ENCODE results near the gene ABCA2. TPM values are rescaled to one million over a fixed set of nuclear protein-coding genes. Genes with fewer than 3 reads are reported as not detected.

Gene ABCA2
- total RNA-seq, 6 experiments from 2014 or later, result 23.7 to 49.2 (median 34.2) TPM

DNA sequence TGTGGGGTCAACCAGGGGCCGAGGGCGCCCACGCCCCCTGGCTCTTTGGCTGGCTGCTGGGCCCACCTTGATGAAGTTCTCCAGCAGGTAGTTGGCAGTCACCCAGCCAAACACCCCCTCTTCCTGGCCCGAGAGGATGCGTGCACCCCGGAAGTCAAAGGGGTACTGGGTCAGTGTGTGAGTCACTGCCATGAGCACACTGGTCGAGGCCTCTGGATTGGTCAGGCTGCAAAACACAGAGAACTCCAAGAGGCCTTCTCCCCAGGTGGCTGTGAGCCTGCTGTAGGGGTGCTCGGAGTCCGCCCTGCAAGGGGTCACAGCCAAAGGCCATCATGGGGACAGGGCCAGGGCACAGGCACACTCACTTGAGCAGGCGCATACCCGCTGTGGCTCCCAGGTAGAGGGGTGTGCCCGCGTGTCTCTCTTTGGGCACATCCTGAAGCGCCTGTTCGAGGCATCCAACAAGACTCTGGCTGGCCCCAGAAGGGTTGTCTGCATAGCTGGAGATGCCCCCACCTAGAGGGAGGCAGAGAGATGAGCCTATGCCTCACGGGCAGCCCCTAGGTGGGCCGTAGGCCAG lies 23.2 kb upstream of the ABCA2 start:
- DNase-seq (no peak), ATAC-seq (no peak)
- no peak for TF ChIP-seq CTCF (IDR thresholded peaks at IDR 0.05)
- no peak for TF ChIP-seq POLR2A (IDR thresholded peaks at IDR 0.05)
- 95% methylated on average over 4 of the region's 17 CpGs for WGBS (ENCODE audit: insufficient coverage, low coverage, low lambda C conversion rate, missing lambda C conversion rate)
- intact Hi-C loops (cut with DNase I), result no loop called here
- Histone ChIP-seq H3K27me3 (peaks cover 0 to 18% of the 10 kb centered on the region in 2 donors), H3K36me3 (no peaks in the 10 kb centered on the region), H3K4me1 (peaks cover 2 to 29% (median 11%) of the 10 kb centered on the region in 4 donors), H3K9me3 (no peaks in the 10 kb centered on the region), H3K27ac (no peak overlapping the region), H3K4me3 (no peak overlapping the region)

DNA sequence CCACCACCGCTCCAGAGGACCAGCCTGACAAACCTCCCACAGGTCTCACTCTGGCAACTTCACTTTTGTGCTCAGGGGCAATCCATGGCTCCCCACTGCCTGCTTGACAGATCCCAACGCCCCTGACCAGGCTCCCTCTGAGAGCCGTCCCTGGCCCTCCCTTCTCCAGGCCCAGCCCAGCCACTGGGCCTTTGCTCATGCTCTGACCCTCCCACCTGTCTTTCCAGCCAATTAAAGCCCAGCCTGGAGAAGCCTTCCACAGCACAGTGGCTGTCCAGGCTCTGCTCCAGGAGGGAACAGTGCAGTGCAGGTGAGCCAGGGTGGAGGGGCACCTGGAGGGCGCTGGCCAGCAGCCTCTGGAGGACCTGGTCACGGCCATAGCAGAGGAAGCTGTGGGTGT lies 22.5 kb upstream of the ABCA2 start:
- TF ChIP-seq POLR2A (IDR thresholded peaks at IDR 0.05), result no peak
- TF ChIP-seq CTCF (IDR thresholded peaks at IDR 0.05), result no peak
- no CpG with 5 or more reads among the region's 5 CpGs for whole genome bisulfite sequencing (ENCODE audit: insufficient coverage, low coverage, low lambda C conversion rate, missing lambda C conversion rate)
- no peak overlapping the region for H3K4me3 ChIP-seq
- H3K9me3 ChIP-seq, result no peaks in the 10 kb centered on the region
- peaks cover 0 to 28% (median 7%) of the 10 kb centered on the region in 4 donors for H3K4me1 ChIP-seq
- peaks cover 0 to 23% of the 10 kb centered on the region in 2 donors for H3K27me3 ChIP-seq
- ATAC-seq (no peak), DNase-seq (no peak)
- no peaks in the 10 kb centered on the region for H3K36me3 ChIP-seq
- intact Hi-C loops (cut with DNase I), result no loop called here
- no peak overlapping the region for H3K27ac ChIP-seq

DNA sequence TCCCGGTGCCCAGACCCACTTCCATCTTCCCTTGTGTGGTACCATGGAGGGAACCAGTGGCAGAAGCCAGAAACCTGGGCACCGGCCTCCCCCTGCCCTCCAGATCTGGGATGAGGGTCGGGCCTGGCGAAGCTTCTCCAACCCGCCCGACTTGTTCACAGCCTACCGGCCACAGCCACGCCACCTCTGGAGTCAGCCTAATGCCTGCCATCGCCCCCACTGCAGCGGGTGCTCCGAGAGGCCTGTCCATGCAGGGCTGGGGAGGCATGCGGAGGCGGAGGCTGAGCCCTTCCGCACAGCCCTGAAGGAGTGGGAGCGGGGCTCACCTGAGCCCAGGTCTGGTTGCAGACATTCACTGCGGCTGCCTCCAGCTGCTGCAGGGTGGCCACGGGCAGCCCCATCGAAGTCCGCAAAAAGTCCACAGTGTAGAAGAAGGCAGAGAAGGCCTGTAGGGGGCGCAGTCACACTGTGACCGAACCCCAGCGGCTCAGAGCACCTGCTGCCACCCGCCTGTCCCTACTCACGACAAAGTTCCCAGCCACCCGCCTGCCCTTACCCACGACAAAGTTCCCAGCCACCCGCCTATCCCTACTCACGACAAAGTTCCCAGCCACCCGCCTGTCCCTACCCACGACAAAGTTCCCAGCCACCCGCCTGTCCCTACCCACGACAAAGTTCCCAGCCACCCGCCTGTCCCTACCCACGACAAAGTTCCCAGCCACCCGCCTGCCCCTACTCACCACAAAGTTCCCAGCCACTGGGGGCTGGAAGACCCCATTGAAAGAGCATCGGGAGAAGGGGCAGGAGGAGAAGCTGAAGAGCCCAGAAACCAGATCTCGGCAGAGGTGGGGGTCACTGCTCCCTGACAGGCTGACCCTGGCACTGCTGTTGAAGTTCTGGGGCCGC lies 21.8 kb upstream of the ABCA2 start:
- intact Hi-C loops (cut with DNase I), result no loop called here
- Histone ChIP-seq H3K4me3 (no peak overlapping the region), H3K27ac (no peak overlapping the region), H3K4me1 (peaks cover 0 to 24% (median 2%) of the 10 kb centered on the region in 4 donors), H3K9me3 (no peaks in the 10 kb centered on the region), H3K27me3 (peaks cover 0 to 23% of the 10 kb centered on the region in 2 donors), H3K36me3 (no peaks in the 10 kb centered on the region)
- DNase-seq, result peak in 1 of 3 donors; percentile 62
- no peak for TF ChIP-seq POLR2A (IDR thresholded peaks at IDR 0.05)
- peak; percentile 48 to 63 (median 56) for TF ChIP-seq CTCF (IDR thresholded peaks at IDR 0.05)
- 54% methylated on average over 17 of the region's 38 CpGs for WGBS (ENCODE audit: insufficient coverage, low coverage, low lambda C conversion rate, missing lambda C conversion rate)
- peak; percentile 30 to 47 (median 38) for ATAC-seq

DNA sequence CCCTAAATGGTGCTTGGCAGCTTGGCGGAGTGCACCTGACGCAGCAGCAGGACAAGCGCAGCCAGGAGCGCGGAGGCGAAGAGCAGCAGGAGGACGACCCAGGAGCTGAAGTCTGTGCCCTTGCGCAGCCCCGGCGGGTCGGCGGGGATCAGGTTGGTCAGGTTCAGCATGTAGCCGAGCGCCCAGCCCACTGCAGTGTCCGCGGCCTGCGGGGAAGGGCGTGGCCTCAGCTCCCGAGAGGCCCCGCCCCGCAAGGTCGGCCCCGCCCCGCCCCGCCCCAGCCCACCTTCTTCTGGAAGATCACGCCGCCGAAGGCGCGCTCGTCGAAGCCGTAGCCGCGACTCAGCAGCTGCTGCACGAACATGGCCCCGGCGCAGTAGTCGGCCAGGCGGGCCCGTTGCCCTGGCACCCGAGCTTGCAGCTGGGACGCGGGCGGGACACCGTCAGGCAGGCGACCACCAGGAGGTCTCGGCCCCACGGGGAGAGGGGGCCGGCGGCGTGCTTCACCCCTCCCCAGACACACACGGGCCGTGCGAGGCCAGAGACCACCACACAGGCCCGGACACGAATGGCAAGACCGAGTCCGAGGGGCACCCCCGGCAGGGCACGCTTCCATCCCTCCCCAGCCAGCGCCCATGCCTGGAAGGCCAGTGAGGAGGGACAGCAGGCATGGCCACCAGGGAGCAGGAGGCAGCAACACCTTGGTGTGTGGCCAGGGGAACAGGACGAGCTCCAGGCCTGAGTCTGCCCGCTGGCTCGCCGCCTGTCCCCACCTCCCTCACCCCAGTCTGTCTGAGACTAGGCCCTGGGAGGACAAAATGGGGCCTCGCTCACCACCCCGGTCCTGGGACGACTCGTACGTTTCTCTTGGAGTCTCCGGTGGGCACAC lies 20.9 kb upstream of the ABCA2 start:
- WGBS (ENCODE audit: insufficient coverage, low coverage, low lambda C conversion rate, missing lambda C conversion rate), result 48% methylated on average over 11 of the region's 72 CpGs
- peak in 2 of 3 donors; percentile 28 to 80 for DNase-seq
- Histone ChIP-seq H3K27ac (no peak overlapping the region), H3K4me1 (peaks cover 0 to 15% (median 0%) of the 10 kb centered on the region in 4 donors), H3K4me3 (no peak overlapping the region), H3K36me3 (no peaks in the 10 kb centered on the region), H3K27me3 (peaks cover 2 to 23% of the 10 kb centered on the region in 2 donors), H3K9me3 (no peaks in the 10 kb centered on the region)
- TF ChIP-seq CTCF (IDR thresholded peaks at IDR 0.05) (no peak), POLR2A (IDR thresholded peaks at IDR 0.05) (no peak)
- ATAC-seq, result peak in 2 of 4 donors; percentile 5 to 11
- intact Hi-C loops (cut with DNase I), result no loop called here
